B cell (primary cell): ENCODE data around the gene LRRN3. TPM values are rescaled to one million over a fixed set of nuclear protein-coding genes. Genes with fewer than 3 reads are reported as not detected.

Experiments
- ATAC-seq: fragments of 200-7000 bp; cut with Tn5 transposase; one replicate; pipeline ENCODE4 v1.10.0; 2021; ENCODE audit warnings: low read depth, mild to moderate bottlenecking, moderate number of reproducible peaks, moderate library complexity
- CTCF ChIA-PET: fragments of 350-600 bp; sonication (Branson Sonifier 250); formaldehyde crosslinking; loops from one replicate; lab custom pipeline; 2021; ENCODE audit warnings: antibody characterized with exemption, inconsistent platforms; lab: Charles Lee
- POLR2A ChIA-PET: fragments of 350-600 bp; sonication (Branson Sonifier 250); formaldehyde crosslinking; loops from one replicate; lab custom pipeline; 2021; ENCODE audit warnings: antibody characterized with exemption; lab: Charles Lee
- DNase-seq: peaks from one replicate; pipeline ENCODE4 v3.0.0; 2013
- H2AFZ ChIP-seq: 2 replicates; pipeline ENCODE4 v1.6.1; 2012; ENCODE audit warnings: mild to moderate bottlenecking, low read depth, low read length; ENCODE audit not compliant: insufficient read depth, poor library complexity, severe bottlenecking
- H3K27ac ChIP-seq, 2 donors: 1 replicate in 1 of 2; 2 replicates in 1 of 2; pipeline ENCODE4 v1.5.1; 2012 to 2013; ENCODE audit warnings: low read length in 2 of 2, mild to moderate bottlenecking in 2 of 2, moderate library complexity in 1 of 2
- H3K27me3 ChIP-seq, 4 experiments: fragments of 200-600 bp in 1 of 4; sonication (generic) in 1 of 4; replicated peaks in 1 of 4; 1 replicate in 2 of 4; 2 replicates in 2 of 4; pipeline versions ENCODE4 v1.6.1 to v1.7.0; 2013 to 2016; ENCODE audit warnings: low read length in 3 of 4, mild to moderate bottlenecking in 2 of 4, mixed read lengths in 1 of 4, moderate library complexity in 1 of 4; ENCODE audit not compliant: insufficient read depth in 4 of 4, control insufficient read depth in 3 of 4; ENCODE audit errors: control extremely low read depth in 1 of 4
- H3K36me3 ChIP-seq, 2 experiments: replicated peaks in 1 of 2; 1 replicate in 1 of 2; 2 replicates in 1 of 2; pipeline versions ENCODE4 v1.6.1 to v1.7.1; 2013; ENCODE audit warnings: low read length in 1 of 2; ENCODE audit not compliant: insufficient read depth in 2 of 2, control insufficient read depth in 1 of 2; ENCODE audit errors: control extremely low read depth in 1 of 2, extremely low read depth in 1 of 2
- H3K4me1 ChIP-seq, 2 donors: fragments of 200-600 bp in 1 of 2; sonication (generic) in 1 of 2; 1 replicate in 1 of 2; 2 replicates in 1 of 2; pipeline versions ENCODE4 v1.5.1 to v1.6.1; 2013 to 2017; ENCODE audit warnings: low read length in 2 of 2; ENCODE audit not compliant: control insufficient read depth in 2 of 2, insufficient read depth in 2 of 2
- H3K4me2 ChIP-seq: replicated peaks from 2 replicates; pipeline ENCODE3; 2012; ENCODE audit warnings: mild to moderate bottlenecking, low read depth, low read length; ENCODE audit not compliant: poor library complexity, severe bottlenecking
- H3K4me3 ChIP-seq, 5 experiments: fragments of 200-600 bp in 1 of 5; sonication (generic) in 1 of 5; 1 replicate in 3 of 5; 2 replicates in 2 of 5; pipeline versions ENCODE4 v1.5.1 to v1.7.0; 2011 to 2016; ENCODE audit warnings: low read length in 4 of 5, mild to moderate bottlenecking in 4 of 5, low read depth in 2 of 5, control low read depth in 1 of 5, moderate library complexity in 1 of 5; ENCODE audit not compliant: insufficient read depth in 1 of 5; ENCODE audit errors: control extremely low read depth in 1 of 5, extremely low read depth in 1 of 5
- H3K79me2 ChIP-seq: fragments of 200-600 bp; sonication (generic); one replicate; pipeline ENCODE4 v1.6.0; 2016; ENCODE audit warnings: low read length; ENCODE audit not compliant: control insufficient read depth, insufficient read depth
- H3K9ac ChIP-seq: fragments of 200-600 bp; sonication (generic); 2 replicates; pipeline ENCODE4 v1.6.1; 2017; ENCODE audit warnings: mild to moderate bottlenecking, low read length, moderate library complexity
- H3K9me3 ChIP-seq, 3 donors: one replicate each; pipeline versions ENCODE4 v1.6.1 to v1.7.1; 2013; ENCODE audit warnings: low read length in 2 of 3; ENCODE audit not compliant: control insufficient read depth in 2 of 3, insufficient read depth in 1 of 3; ENCODE audit errors: control extremely low read depth in 1 of 3
- H4K20me1 ChIP-seq: 2 replicates; pipeline ENCODE4 v1.6.0; 2012; ENCODE audit warnings: mild to moderate bottlenecking, low read length; ENCODE audit not compliant: insufficient read depth, control insufficient read depth, poor library complexity, severe bottlenecking
- H3K27ac Mint-ChIP-seq: one replicate; pipeline ENCODE4 v1.8.0; 2021; ENCODE audit warnings: mixed read lengths
- H3K27me3 Mint-ChIP-seq: one replicate; pipeline ENCODE4 v1.8.0; 2021; ENCODE audit warnings: mixed read lengths
- H3K4me1 Mint-ChIP-seq: one replicate; pipeline ENCODE4 v1.8.0; 2021; ENCODE audit warnings: mixed read lengths
- H3K4me3 Mint-ChIP-seq: one replicate; pipeline ENCODE4 v1.8.0; 2021; ENCODE audit warnings: mixed read lengths
- H3K9me3 Mint-ChIP-seq: one replicate; pipeline ENCODE4 v1.8.0; 2022; ENCODE audit warnings: mixed read lengths; ENCODE audit not compliant: insufficient read depth
- CTCF ChIP-seq: fragments of 200-600 bp; IDR thresholded peaks from one replicate; pipeline ENCODE4 v1.8.0; 2022; ENCODE audit warnings: antibody characterized with exemption, mild to moderate bottlenecking
- EZH2 ChIP-seq: IDR thresholded peaks from 2 replicates; pipeline ENCODE4 v1.6.1; 2012; ENCODE audit warnings: borderline replicate concordance, low read depth, mild to moderate bottlenecking, moderate library complexity, low read length; ENCODE audit not compliant: insufficient read depth, poor library complexity, severe bottlenecking
- WGBS: methylation state at CpG from one replicate; pipeline ENCODE4 v1.1.5; 2013; ENCODE audit warnings: missing lambda C conversion rate; ENCODE audit not compliant: insufficient coverage; 5-methylcytosine and 5-hydroxymethylcytosine counted together
- intact Hi-C: fragments of 100-400 bp; cut with micrococcal nuclease; formaldehyde crosslinking; loops from one replicate; pipeline ENCODE4 v1.10.0; 2022
- polyA plus RNA-seq: library from polyadenylated mRNA; depleted of rRNA; stranded (reverse); fragments of >200 nt; gene quantifications from 2 replicates; pipeline ENCODE4 v1.2.3, GENCODE V29; 2012
- total RNA-seq, 2 donors: library from RNA; stranded (reverse); fragments of 120-200 nt in 1 of 2; gene quantifications; 1 replicate in 1 of 2; 2 replicates in 1 of 2; pipeline versions ENCODE4 v1.2.3 to v1.2.4, GENCODE V29; 2013 to 2022

The LRRN3 gene
- total and polyA plus RNA-seq, 2 donors (not counting 1 experiment from before 2014, with no cell fraction given), result 0.03 to 0.20 TPM

- Histone ChIP-seq H3K4me1 (no peaks in the 10 kb centered on the region), H4K20me1 (no peaks in the 10 kb centered on the region), H3K36me3 (no peaks in the 10 kb centered on the region), H3K9me3 (no peaks in the 10 kb centered on the region), H3K9ac (no peak overlapping the region), H3K4me2 (no peak overlapping the region), H3K27ac (no peak overlapping the region), H2AFZ (no peak overlapping the region), H3K79me2 (no peaks in the 10 kb centered on the region), H3K27me3 (no peaks in the 10 kb centered on the region), H3K4me3 (no peak overlapping the region)
- TF ChIP-seq CTCF (no peak), EZH2 (no peak)
- no peaks in the 10 kb centered on the region for H3K9me3 Mint-ChIP-seq
- ATAC-seq (no peak), DNase-seq (no peak)
- H3K4me3 Mint-ChIP-seq, result no peak overlapping the region
- H3K27me3 Mint-ChIP-seq, result no peaks in the 10 kb centered on the region
- ChIA-PET CTCF (no interaction called here), POLR2A (no interaction called here)
- H3K4me1 Mint-ChIP-seq, result peaks cover 8% of the 10 kb centered on the region
- H3K27ac Mint-ChIP-seq, result no peak overlapping the region
- intact Hi-C loops, result loop anchor here (10.0 kb wide), 1 partner anchor 1250 kb away; no protein-coding TSS in a partner anchor
- no CpG with 5 or more reads among the region's 1 CpG for WGBS
Measured at GRCh38 chr7:111094419-111094818, 3.5 kb downstream of the LRRN3 start.

GRCh38 chr7:111096997-111097396 lies 6.1 kb downstream of the LRRN3 start:
- no peaks in the 10 kb centered on the region for H3K27me3 Mint-ChIP-seq
- ATAC-seq (no peak), DNase-seq (no peak)
- WGBS, result no CpG with 5 or more reads among the region's 3 CpGs
- Histone ChIP-seq H3K4me3 (no peak overlapping the region), H3K4me2 (no peak overlapping the region), H3K27ac (no peak overlapping the region), H3K36me3 (no peaks in the 10 kb centered on the region), H3K9ac (no peak overlapping the region), H2AFZ (no peak overlapping the region), H3K79me2 (no peaks in the 10 kb centered on the region), H4K20me1 (no peaks in the 10 kb centered on the region), H3K27me3 (no peaks in the 10 kb centered on the region), H3K4me1 (no peaks in the 10 kb centered on the region), H3K9me3 (no peaks in the 10 kb centered on the region)
- H3K4me3 Mint-ChIP-seq, result no peak overlapping the region
- peaks cover 8% of the 10 kb centered on the region for H3K4me1 Mint-ChIP-seq
- CTCF ChIA-PET, result interaction anchor here (1.4 kb wide), 1 partner anchor 13 kb away, joined by 4 read pairs; no protein-coding TSS in a partner anchor
- no peak overlapping the region for H3K27ac Mint-ChIP-seq
- intact Hi-C loops, result loop anchor here (5.0 to 10.0 kb wide), 2 partner anchors 640 to 1252 kb away; no protein-coding TSS in a partner anchor
- no peak for TF ChIP-seq CTCF
- TF ChIP-seq EZH2, result no peak
- POLR2A ChIA-PET, result no interaction called here
- no peaks in the 10 kb centered on the region for H3K9me3 Mint-ChIP-seq
